ENCODE data around the gene SLC38A2.

GRCh38 chr12:46360908-46361666 lies 11.5 kb downstream of the SLC38A2 start:
- TF ChIP-seq, protein P1, sequence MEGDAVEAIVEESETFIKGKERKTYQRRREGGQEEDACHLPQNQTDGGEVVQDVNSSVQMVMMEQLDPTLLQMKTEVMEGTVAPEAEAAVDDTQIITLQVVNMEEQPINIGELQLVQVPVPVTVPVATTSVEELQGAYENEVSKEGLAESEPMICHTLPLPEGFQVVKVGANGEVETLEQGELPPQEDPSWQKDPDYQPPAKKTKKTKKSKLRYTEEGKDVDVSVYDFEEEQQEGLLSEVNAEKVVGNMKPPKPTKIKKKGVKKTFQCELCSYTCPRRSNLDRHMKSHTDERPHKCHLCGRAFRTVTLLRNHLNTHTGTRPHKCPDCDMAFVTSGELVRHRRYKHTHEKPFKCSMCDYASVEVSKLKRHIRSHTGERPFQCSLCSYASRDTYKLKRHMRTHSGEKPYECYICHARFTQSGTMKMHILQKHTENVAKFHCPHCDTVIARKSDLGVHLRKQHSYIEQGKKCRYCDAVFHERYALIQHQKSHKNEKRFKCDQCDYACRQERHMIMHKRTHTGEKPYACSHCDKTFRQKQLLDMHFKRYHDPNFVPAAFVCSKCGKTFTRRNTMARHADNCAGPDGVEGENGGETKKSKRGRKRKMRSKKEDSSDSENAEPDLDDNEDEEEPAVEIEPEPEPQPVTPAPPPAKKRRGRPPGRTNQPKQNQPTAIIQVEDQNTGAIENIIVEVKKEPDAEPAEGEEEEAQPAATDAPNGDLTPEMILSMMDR (IDR thresholded peaks at IDR 0.05), result no peak
- no peak for TF ChIP-seq EZH2 (IDR thresholded peaks at IDR 0.05)

Measured in neural progenitor cell (in vitro differentiated cells).